Panc1 (cell line): ENCODE results near the gene RORC. TPM values are rescaled to one million over a fixed set of nuclear protein-coding genes. Genes with fewer than 3 reads are reported as not detected.

Source experiments
- ATAC-seq: fragments of 200-7000 bp; cut with Tn5 transposase; 2 replicates; pipeline ENCODE4 v1.9.1; 2020; ENCODE audit warnings: mild to moderate bottlenecking, moderate library complexity
- BruUV-seq: library from RNA; stranded (reverse); fragments of 400-500 nt; replicated peaks from 2 replicates; lab custom pipeline; 2021; lab: Mats Ljungman, UMichigan
- CTCF ChIA-PET: fragments of 300-600 bp; sonication (Branson Sonifier 250); formaldehyde crosslinking; loops from one replicate; lab custom pipeline; 2022; ENCODE audit warnings: antibody characterized with exemption; lab: Charles Lee
- POLR2A ChIA-PET: fragments of 300-600 bp; sonication (Branson Sonifier 250); formaldehyde crosslinking; loops from one replicate; lab custom pipeline; 2022; ENCODE audit warnings: antibody characterized with exemption; lab: Charles Lee
- DNase-seq: peaks from one replicate; pipeline ENCODE4 v3.0.0-alpha.2; 2010; ENCODE audit warnings: low read depth, low spot score
- H3K27ac ChIP-seq: 2 replicates; pipeline ENCODE4 v1.5.1; 2011; ENCODE audit warnings: mild to moderate bottlenecking, low read length, inconsistent platforms
- H3K27me3 ChIP-seq: fragments of 200-500 bp; sonication (Bioruptor generic); 2 replicates; pipeline ENCODE4 v1.6.0; 2014; ENCODE audit warnings: low read length, inconsistent platforms; ENCODE audit not compliant: control insufficient read depth, insufficient read depth
- H3K36me3 ChIP-seq: fragments of 200-500 bp; sonication (Bioruptor generic); 2 replicates; pipeline ENCODE4 v1.5.1; 2014; ENCODE audit warnings: inconsistent platforms, mild to moderate bottlenecking, low read length, moderate library complexity; ENCODE audit not compliant: control insufficient read depth, insufficient read depth
- H3K4me1 ChIP-seq: 2 replicates; pipeline ENCODE4 v1.5.1; 2011; ENCODE audit warnings: inconsistent platforms, mild to moderate bottlenecking, low read length, moderate library complexity; ENCODE audit not compliant: control insufficient read depth, insufficient read depth
- H3K4me3 ChIP-seq, 2 experiments: 2 replicates each; pipeline ENCODE4 v1.5.1; 2011 to 2012; ENCODE audit warnings: low read depth in 2 of 2, low read length in 2 of 2, mild to moderate bottlenecking in 2 of 2, inconsistent platforms in 1 of 2, moderate library complexity in 1 of 2
- H3K9me3 ChIP-seq: fragments of 200-500 bp; sonication (Bioruptor generic); 2 replicates; pipeline ENCODE4 v1.5.1; 2014; ENCODE audit warnings: low read depth, mild to moderate bottlenecking, inconsistent platforms, low read length, moderate library complexity; ENCODE audit not compliant: control insufficient read depth, insufficient read depth
- CTCF ChIP-seq: fragments of 450-650 bp; IDR thresholded peaks from 2 replicates; pipeline ENCODE4 v1.5.1; 2017; ENCODE audit warnings: mild to moderate bottlenecking
- POLR2AphosphoS5 ChIP-seq: IDR thresholded peaks from 2 replicates; pipeline ENCODE4 v1.6.1; 2012; ENCODE audit warnings: mild to moderate bottlenecking, low read depth, low read length, moderate library complexity
- REST ChIP-seq, 2 experiments: IDR thresholded peaks; 2 replicates each; pipeline ENCODE4 v1.6.1; 2011 to 2012; ENCODE audit warnings: low read depth in 2 of 2, control low read depth in 1 of 2, low read length in 1 of 2, mild to moderate bottlenecking in 1 of 2, moderate library complexity in 1 of 2; ENCODE audit not compliant: insufficient read depth in 1 of 2
- SIN3A ChIP-seq: IDR thresholded peaks from 2 replicates; pipeline ENCODE4 v1.6.1; 2012; ENCODE audit warnings: low read depth, mild to moderate bottlenecking, low read length, moderate library complexity, borderline replicate concordance; ENCODE audit not compliant: insufficient read depth
- TCF7L2 ChIP-seq: IDR thresholded peaks from 2 replicates; pipeline ENCODE4 v1.6.1; 2011; ENCODE audit warnings: mild to moderate bottlenecking, low read depth, low read length, inconsistent platforms
- in situ Hi-C: cut with HindIII; loops from 2 replicates; pipeline ENCODE4 v1.10.0; 2016; ENCODE audit warnings: low sequenced_read_pairs, low pct_unique_long_range_greater_than_20kb
- intact Hi-C: fragments of 100-400 bp; cut with micrococcal nuclease; formaldehyde crosslinking; loops from one replicate; pipeline ENCODE4 v1.10.0; 2022; ENCODE audit not compliant: unreplicated experiment
- total RNA-seq: library from RNA; stranded (reverse); gene quantifications from one replicate; pipeline ENCODE4 v1.2.1, GENCODE V29; 2021; ENCODE audit not compliant: unreplicated experiment

Gene RORC
- total RNA-seq, 1 experiment from 2014 or later, result not detected

- no peak for TF ChIP-seq TCF7L2
- no peak for TF ChIP-seq REST (IDR thresholded peaks at IDR 0.05; ENCODE audit: insufficient read depth in 1 of 2, low read depth in 2 of 2, low read length in 1 of 2)
- no peak for TF ChIP-seq SIN3A
- TF ChIP-seq CTCF, result no peak
- no peak for TF ChIP-seq POLR2AphosphoS5
- intact Hi-C loops, result no loop called here
- DNase-seq (no peak), ATAC-seq (no peak)
- Histone ChIP-seq H3K4me1 (no peaks in the 10 kb centered on the region), H3K4me3 (no peak overlapping the region), H3K9me3 (no peaks in the 10 kb centered on the region), H3K36me3 (no peaks in the 10 kb centered on the region), H3K27ac (no peak overlapping the region), H3K27me3 (no peaks in the 10 kb centered on the region)
- CTCF ChIA-PET, result no interaction called here
- POLR2A ChIA-PET, result no interaction called here
- no TSS peak for BruUV-seq
- in situ Hi-C loops, result no loop called here
These were observed 14.3 kb downstream of the RORC start for GRCh38 chr1:151817353-151817730.

- TF ChIP-seq POLR2AphosphoS5 (no peak), CTCF (no peak), REST (IDR thresholded peaks at IDR 0.05; ENCODE audit: insufficient read depth in 1 of 2, low read depth in 2 of 2, low read length in 1 of 2) (no peak), TCF7L2 (no peak), SIN3A (no peak)
- ATAC-seq (no peak), DNase-seq (no peak)
- ChIA-PET POLR2A (no interaction called here), CTCF (no interaction called here)
- BruUV-seq, result no TSS peak
- no peak overlapping the region for H3K4me3 ChIP-seq
- no peak overlapping the region for H3K27ac ChIP-seq
- H3K9me3 ChIP-seq, result no peaks in the 10 kb centered on the region
- intact Hi-C loops (no loop called here), in situ Hi-C loops (no loop called here)
- no peaks in the 10 kb centered on the region for H3K27me3 ChIP-seq
- H3K36me3 ChIP-seq, result no peaks in the 10 kb centered on the region
- no peaks in the 10 kb centered on the region for H3K4me1 ChIP-seq
These were observed 14.9 kb downstream of the RORC start for GRCh38 chr1:151816548-151817352.
